Suprapubic skin (tissue), 4 donors: Measurements from ENCODE around the gene PRKCE. TPM values are rescaled to one million over a fixed set of nuclear protein-coding genes. Genes with fewer than 3 reads are reported as not detected.

ENCODE experiments used
- DNase-seq, 2 donors: peaks; one replicate each; pipeline ENCODE4 v3.0.0-alpha.2; 2019; ENCODE audit warnings: low spot score in 2 of 2
- H3K27ac ChIP-seq: fragments of 200-600 bp; sonication (generic); one replicate; pipeline ENCODE4 v1.5.1; 2019
- H3K27me3 ChIP-seq: fragments of 200-600 bp; sonication (generic); one replicate; pipeline ENCODE4 v1.5.1; 2019
- H3K36me3 ChIP-seq: fragments of 200-600 bp; sonication (generic); one replicate; pipeline ENCODE4 v1.5.1; 2019
- H3K4me1 ChIP-seq: fragments of 200-600 bp; sonication (generic); one replicate; pipeline ENCODE4 v1.5.1; 2019
- H3K4me3 ChIP-seq: fragments of 200-600 bp; sonication (generic); one replicate; pipeline ENCODE4 v1.5.1; 2019; ENCODE audit warnings: mild to moderate bottlenecking
- H3K9me3 ChIP-seq: fragments of 200-600 bp; sonication (generic); one replicate; pipeline ENCODE4 v1.5.1; 2019
- EP300 ChIP-seq: sonication (generic); formaldehyde crosslinking; IDR thresholded peaks from one replicate; pipeline ENCODE4 v1.6.1; 2017; ENCODE audit warnings: antibody characterized with exemption
- POLR2A ChIP-seq, 2 donors: fragments of 450-650 bp; IDR thresholded peaks; one replicate each; pipeline ENCODE4 v1.6.1; 2017; ENCODE audit warnings: antibody characterized with exemption in 2 of 2, mild to moderate bottlenecking in 2 of 2, moderate library complexity in 2 of 2
- POLR2AphosphoS5 ChIP-seq, 3 donors: sonication (generic); formaldehyde crosslinking; IDR thresholded peaks; one replicate each; pipeline ENCODE4 v1.6.1; 2017; ENCODE audit warnings: antibody characterized with exemption in 3 of 3
- WGBS: methylation state at CpG from one replicate; pipeline ENCODE4 v1.1.5; 2018; 5-methylcytosine and 5-hydroxymethylcytosine counted together
- total RNA-seq, 4 donors: library from RNA; depleted of rRNA; stranded (reverse); fragments of >200 nt; gene quantifications; one replicate each; pipeline ENCODE4 v1.1.0, GENCODE V29; 2016
- TF ChIP-seq, protein P1 (sequence below), 2 donors: fragments of 200-600 bp in 1 of 2; fragments of 450-650 bp in 1 of 2; sonication (generic) in 1 of 2; IDR thresholded peaks; one replicate each; pipeline ENCODE4 v1.5.1; 2016 to 2019; ENCODE audit warnings: antibody characterized with exemption in 2 of 2, mild to moderate bottlenecking in 1 of 2, moderate library complexity in 1 of 2

PRKCE gene
- total RNA-seq, 4 donors from 2014 or later: 7.9 to 18.3 (median 12.5) TPM

DNA sequence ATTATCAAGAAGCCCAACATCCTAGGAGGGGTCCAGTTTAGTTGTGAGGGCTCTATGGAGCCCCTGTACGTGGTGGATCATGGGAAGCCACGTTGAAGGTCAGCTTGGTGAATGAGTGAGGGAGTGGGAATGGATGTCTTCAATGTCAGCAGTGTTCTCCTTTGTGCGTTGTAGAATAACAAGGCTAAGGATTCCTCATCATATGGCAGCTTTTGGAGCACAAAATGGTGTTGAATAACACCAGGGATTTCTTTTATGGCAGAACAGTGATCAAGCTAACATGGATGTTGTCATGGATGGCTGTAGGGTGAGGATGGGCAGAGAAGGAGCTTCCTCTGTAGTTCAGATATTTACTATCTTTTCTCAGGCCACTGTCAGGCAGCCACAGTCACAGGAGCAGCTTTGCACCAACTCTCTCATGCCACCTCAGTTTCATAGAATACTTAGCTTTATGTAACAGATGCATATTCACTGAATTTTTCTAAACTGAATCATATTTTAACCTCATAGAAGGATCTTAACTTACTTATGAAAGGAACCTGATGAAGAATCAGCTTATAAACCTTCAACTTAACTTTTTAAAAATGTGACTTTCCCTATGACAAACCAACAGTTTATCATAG lies 361.3 kb downstream of the PRKCE start:
- Histone ChIP-seq H3K4me3 (no peak overlapping the region), H3K27ac (no peak overlapping the region), H3K9me3 (no peaks in the 10 kb centered on the region), H3K27me3 (no peaks in the 10 kb centered on the region), H3K36me3 (peaks cover 25% of the 10 kb centered on the region), H3K4me1 (peaks cover 4% of the 10 kb centered on the region)
- 64% methylated on average over 3 of the region's 3 CpGs for WGBS
- DNase-seq: no peak
- TF ChIP-seq POLR2AphosphoS5 (IDR thresholded peaks at IDR 0.05) (no peak), POLR2A (IDR thresholded peaks at IDR 0.05) (no peak), EP300 (no peak)
- TF ChIP-seq, protein P1, sequence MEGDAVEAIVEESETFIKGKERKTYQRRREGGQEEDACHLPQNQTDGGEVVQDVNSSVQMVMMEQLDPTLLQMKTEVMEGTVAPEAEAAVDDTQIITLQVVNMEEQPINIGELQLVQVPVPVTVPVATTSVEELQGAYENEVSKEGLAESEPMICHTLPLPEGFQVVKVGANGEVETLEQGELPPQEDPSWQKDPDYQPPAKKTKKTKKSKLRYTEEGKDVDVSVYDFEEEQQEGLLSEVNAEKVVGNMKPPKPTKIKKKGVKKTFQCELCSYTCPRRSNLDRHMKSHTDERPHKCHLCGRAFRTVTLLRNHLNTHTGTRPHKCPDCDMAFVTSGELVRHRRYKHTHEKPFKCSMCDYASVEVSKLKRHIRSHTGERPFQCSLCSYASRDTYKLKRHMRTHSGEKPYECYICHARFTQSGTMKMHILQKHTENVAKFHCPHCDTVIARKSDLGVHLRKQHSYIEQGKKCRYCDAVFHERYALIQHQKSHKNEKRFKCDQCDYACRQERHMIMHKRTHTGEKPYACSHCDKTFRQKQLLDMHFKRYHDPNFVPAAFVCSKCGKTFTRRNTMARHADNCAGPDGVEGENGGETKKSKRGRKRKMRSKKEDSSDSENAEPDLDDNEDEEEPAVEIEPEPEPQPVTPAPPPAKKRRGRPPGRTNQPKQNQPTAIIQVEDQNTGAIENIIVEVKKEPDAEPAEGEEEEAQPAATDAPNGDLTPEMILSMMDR (IDR thresholded peaks at IDR 0.05): no peak

DNA sequence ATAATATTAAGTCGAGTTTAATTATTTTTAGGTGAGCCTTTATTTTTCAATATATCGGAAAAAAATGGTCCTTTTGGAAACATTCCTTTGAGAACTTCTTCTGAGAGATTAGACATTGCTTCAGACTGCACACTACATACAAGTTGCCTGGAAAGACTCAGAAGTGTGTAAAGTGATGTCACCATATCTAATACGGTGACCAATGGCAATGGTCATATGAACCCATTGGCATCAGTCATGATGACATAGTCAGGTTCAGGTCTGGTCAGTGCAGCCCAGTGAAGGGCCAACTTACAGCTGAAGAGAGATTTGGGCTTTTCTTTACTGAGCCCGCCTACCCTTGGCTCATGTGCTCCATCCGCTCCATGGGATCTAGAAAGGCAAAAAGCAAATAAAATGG lies 362.3 kb downstream of the PRKCE start:
- no peak overlapping the region for H3K27ac ChIP-seq
- DNase-seq: no peak
- peaks cover 4% of the 10 kb centered on the region for H3K4me1 ChIP-seq
- H3K27me3 ChIP-seq: no peaks in the 10 kb centered on the region
- no peak overlapping the region for H3K4me3 ChIP-seq
- H3K36me3 ChIP-seq: peaks cover 18% of the 10 kb centered on the region
- no peaks in the 10 kb centered on the region for H3K9me3 ChIP-seq
- 96% methylated on average over 5 of the region's 5 CpGs for WGBS
- no peak for TF ChIP-seq POLR2AphosphoS5 (IDR thresholded peaks at IDR 0.05)
- no peak for TF ChIP-seq EP300
- TF ChIP-seq, protein P1 (IDR thresholded peaks at IDR 0.05): no peak
- TF ChIP-seq POLR2A (IDR thresholded peaks at IDR 0.05): no peak

DNA sequence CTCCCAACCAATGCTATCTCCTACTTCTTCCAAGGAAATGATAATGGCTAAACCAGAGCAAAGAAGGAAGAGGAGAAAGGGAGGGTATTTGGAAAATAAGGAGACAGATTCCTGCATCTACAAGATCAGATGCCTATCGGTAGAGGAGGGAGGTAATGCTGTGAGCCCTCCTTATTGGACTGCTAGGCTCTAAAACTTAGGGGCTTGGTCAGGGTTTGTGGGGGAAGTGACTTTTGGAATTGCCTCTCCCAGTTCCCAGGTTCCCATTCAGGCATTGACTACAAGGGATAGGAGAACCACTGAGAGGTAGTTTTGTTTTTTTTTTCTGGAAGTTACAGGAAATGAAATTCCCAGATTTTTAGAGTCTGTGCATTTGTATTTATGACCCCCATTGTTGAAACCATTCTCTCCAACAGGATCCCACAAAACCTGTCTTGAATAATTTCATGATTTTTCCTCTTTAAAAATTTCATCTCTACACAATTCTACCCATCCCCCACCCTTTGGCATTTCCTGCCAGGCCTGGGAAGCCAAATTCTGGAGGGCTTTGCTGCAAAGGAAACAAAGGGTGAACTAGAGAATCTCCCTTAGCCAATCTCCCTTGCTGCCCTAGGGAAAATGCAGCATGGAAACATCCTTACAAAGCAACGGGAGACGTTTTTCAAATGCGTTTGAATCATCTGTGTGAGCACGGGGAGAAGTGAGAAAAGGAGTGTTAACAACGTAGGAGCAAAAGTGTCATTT lies 363.6 kb downstream of the PRKCE start:
- DNase-seq: no peak
- H3K27me3 ChIP-seq: no peaks in the 10 kb centered on the region
- H3K9me3 ChIP-seq: no peaks in the 10 kb centered on the region
- 48% methylated on average over 6 of the region's 6 CpGs for WGBS
- no peak overlapping the region for H3K4me3 ChIP-seq
- peaks cover 4% of the 10 kb centered on the region for H3K4me1 ChIP-seq
- peaks cover 17% of the 10 kb centered on the region for H3K36me3 ChIP-seq
- H3K27ac ChIP-seq: no peak overlapping the region
- TF ChIP-seq POLR2AphosphoS5 (IDR thresholded peaks at IDR 0.05): no peak
- TF ChIP-seq, protein P1 (IDR thresholded peaks at IDR 0.05): no peak
- TF ChIP-seq EP300: no peak
- TF ChIP-seq POLR2A (IDR thresholded peaks at IDR 0.05): no peak

DNA sequence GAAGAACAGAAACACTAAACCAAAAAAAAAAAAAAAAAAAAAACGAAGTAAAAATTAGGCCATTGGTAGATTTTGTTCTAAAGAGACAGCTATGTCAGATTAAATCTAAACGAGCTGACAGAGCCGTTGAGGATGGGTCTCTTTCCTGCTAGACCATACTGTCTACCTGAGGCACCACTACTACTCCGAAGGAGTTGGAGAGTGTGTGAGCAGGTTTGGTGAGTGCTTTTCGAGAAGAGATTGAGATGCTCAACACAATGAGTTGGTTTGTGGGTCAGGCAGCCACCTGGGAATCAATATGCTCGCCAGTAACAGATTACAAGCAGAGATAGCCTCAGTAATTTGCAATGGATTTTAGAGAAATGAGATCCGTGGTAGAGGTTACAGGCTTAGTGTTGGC lies 364.2 kb downstream of the PRKCE start:
- WGBS: 57% methylated on average over 7 of the region's 7 CpGs

DNA sequence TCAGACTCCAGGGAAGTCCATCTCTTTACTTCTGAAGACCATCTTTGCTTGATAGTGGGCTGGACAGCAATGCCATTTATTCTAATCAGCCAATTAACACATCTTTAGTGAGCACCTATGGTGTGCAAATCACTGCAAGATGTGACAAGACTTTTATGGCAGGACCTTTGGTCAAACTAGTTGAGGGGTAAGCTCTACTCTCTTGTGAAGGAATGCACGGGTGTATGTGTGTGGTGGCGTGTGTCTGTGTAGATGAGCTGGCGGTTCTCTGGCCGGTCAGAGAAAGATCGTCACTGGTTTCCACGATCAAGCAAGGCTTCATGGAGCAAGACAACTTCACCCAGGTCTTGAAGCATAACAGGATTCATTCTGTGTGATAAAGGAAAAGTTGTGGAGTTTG lies 364.6 kb downstream of the PRKCE start:
- 95% methylated on average over 6 of the region's 6 CpGs for WGBS
- Histone ChIP-seq H3K4me3 (no peak overlapping the region), H3K27me3 (no peaks in the 10 kb centered on the region), H3K4me1 (peaks cover under 1% of the 10 kb centered on the region), H3K36me3 (peaks cover 17% of the 10 kb centered on the region), H3K9me3 (no peaks in the 10 kb centered on the region), H3K27ac (no peak overlapping the region)
- DNase-seq: no peak
- TF ChIP-seq POLR2AphosphoS5 (IDR thresholded peaks at IDR 0.05) (no peak), EP300 (no peak), POLR2A (IDR thresholded peaks at IDR 0.05) (no peak)
- TF ChIP-seq, protein P1 (IDR thresholded peaks at IDR 0.05): no peak

More for the DNA sequence above, 364.2 kb downstream of the PRKCE start:
- Histone ChIP-seq H3K4me3 (no peak overlapping the region), H3K9me3 (no peaks in the 10 kb centered on the region), H3K27me3 (no peaks in the 10 kb centered on the region), H3K4me1 (peaks cover 4% of the 10 kb centered on the region), H3K27ac (no peak overlapping the region), H3K36me3 (peaks cover 17% of the 10 kb centered on the region)
- no peak for TF ChIP-seq EP300
- no peak for TF ChIP-seq POLR2AphosphoS5 (IDR thresholded peaks at IDR 0.05)
- no peak for TF ChIP-seq POLR2A (IDR thresholded peaks at IDR 0.05)
- TF ChIP-seq, protein P1 (IDR thresholded peaks at IDR 0.05): no peak
- no peak for DNase-seq
